Measurements from ENCODE around the gene HNRNPA2B1.
"Not testable (repeated sequence)": the region's sequence is repeated elsewhere in the genome, so short reads cannot be mapped to it uniquely, and the experiment has no call there.

Gene HNRNPA2B1

GRCh38 chr7:26197153-26198115 is 3.1 kb downstream of the HNRNPA2B1 start:
- no peak for DNase-seq

GRCh38 chr7:26195867-26196657 is 4.5 kb downstream of the HNRNPA2B1 start:
- DNase-seq: no peak

- no peak for DNase-seq
Observed at GRCh38 chr7:26195182-26195581, 5.4 kb downstream of the HNRNPA2B1 start.

GRCh38 chr7:26194764-26195163 is 5.8 kb downstream of the HNRNPA2B1 start:
- DNase-seq: not testable (repeated sequence)

DNA sequence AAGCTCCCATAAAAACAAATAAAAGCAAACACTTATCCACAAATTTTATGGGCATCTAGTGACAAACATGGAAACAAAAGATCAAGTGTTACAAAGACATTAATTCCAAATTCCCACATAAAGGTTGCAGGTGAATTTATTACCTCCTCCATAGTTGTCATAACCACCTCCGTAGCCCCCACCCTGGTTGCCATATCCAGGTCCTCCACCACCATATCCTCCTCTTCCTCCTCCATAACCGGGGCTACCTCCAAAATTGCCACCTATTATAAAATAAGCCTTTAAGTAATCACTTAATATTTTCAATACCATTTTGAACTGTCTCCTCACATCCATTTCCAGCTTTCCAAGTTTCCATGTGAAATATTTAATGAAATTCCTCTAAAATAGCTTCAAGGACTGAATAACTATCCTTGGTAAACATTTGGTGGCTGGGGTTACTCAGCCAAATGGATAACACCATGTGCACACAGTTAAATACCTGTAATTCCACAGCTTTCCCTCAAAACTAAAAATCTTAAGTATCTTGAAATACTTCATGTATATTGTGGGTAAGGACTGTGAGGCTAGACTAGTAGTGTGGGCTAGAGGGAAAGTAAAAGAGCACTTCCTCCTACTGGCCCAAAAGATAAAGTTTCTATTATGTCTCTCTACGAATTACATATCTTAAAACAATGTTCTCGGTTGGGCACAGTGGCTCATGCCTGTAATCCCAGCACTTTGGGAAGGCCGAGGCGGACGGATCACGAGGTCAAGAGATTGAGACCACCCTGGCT is 6.9 kb downstream of the HNRNPA2B1 start:
- DNase-seq: no peak

DNA sequence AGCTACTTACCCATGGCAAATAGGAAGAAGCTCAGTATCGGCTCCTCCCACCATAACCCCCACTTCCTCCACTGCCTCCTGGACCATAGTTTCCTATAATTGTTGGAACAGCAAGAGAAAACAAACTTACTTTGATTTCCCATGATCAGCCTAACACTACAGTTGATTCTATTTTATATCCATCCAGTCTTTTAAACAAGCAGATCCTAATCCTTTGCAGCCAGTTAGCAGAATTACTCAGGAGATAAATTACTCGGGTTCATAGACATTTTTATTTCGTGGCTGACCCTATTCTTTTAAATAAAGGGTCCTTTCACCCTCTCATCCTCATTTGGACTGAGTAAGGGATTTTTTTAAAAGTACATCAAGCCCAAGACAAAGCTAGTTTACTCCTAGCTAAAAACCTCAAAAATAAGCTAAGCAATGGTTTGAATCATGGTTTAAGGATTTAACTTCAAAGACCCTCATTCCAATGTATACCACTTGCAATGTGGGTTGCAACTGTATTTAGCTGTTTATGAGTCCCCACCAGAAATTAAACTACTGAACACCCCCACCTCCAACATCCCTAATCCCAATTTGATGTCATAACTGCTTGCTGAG is 8.0 kb downstream of the HNRNPA2B1 start:
- DNase-seq: no peak

DNA sequence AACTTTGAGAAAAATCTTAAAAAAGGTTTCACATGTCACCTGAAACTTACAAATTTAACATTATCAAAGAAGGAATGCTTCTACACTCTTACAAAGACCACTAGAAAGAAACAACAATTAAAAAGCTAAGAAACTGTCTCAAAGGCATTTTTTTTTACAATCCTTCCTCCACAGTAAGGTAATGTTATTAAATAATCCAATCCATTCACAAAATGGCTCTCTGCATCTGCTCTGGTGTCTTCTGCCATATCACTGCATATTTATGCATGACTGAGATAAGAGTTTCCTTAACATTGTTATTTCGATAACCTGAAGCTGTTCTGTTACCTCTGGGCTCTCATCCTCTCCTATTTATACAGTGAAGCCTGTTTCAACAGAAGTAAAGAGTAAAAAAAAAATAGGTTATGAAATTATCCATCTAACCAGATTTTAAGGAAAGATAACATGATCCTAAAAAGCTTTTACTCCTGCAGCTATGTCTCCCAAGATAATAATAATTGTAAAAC is 8.5 kb downstream of the HNRNPA2B1 start:
- no peak for DNase-seq

GRCh38 chr7:26191233-26191973 is 9.1 kb downstream of the HNRNPA2B1 start:
- DNase-seq: no peak

DNA sequence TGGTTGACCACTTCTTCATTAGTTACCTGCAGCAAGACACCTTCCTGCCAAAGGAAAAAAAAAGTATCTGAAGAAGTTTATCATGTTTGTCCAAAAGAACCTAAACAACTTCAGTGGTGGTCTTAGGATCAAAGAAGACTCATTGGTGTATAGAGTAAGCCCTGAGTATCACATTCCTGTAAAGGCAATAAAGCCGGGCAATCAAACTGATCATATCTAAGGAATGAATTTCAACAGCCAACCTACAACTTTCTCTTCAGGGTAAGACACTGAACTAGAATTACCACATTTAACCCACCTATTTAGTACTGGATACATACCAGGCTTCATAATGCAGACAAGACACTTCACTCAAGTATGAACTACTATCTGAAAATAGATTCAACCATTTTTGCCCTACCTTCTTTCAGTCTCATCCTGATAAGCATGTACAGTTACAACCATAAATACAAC is 10.1 kb downstream of the HNRNPA2B1 start:
- no peak for DNase-seq

GRCh38 chr7:26189697-26190096 is 10.8 kb downstream of the HNRNPA2B1 start:
- no peak for DNase-seq

- DNase-seq: no peak
Observed at GRCh38 chr7:26188957-26189541, 11.5 kb downstream of the HNRNPA2B1 start.

DNA sequence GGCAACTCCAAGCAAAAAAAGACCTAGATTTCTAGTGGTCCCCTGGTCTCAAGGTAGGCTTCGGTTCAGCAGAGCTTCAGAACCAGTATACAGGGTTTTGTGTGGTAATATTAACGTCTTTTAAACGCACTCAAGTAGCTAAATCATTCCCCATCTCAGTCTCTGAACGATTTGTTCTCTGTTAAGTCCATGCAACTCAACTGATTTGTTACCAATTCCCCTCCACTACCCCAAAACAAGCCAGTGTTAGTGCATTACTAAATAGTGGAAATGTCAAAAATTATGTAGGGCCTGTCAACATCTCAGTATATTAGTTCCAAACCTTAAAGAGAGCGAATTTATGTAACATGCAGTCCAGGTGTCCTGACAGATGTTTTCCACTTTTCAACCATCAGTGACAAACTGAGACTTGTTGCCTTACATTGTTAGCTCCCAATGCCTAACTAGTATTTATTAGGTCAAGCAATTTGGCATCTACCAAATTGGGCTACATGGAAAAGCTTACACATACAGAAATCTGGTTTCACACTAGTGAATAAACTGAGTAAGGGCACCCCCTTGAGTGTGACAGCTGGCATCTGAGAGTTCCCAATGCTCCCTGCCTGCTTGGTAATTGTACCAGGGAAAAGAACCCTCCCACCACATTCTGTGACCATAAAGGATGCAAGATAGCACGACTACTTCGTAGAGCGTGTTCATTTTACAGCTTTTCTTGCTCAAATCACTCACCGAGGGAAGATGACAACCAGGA is 12.2 kb downstream of the HNRNPA2B1 start:
- DNase-seq: no peak

DNA sequence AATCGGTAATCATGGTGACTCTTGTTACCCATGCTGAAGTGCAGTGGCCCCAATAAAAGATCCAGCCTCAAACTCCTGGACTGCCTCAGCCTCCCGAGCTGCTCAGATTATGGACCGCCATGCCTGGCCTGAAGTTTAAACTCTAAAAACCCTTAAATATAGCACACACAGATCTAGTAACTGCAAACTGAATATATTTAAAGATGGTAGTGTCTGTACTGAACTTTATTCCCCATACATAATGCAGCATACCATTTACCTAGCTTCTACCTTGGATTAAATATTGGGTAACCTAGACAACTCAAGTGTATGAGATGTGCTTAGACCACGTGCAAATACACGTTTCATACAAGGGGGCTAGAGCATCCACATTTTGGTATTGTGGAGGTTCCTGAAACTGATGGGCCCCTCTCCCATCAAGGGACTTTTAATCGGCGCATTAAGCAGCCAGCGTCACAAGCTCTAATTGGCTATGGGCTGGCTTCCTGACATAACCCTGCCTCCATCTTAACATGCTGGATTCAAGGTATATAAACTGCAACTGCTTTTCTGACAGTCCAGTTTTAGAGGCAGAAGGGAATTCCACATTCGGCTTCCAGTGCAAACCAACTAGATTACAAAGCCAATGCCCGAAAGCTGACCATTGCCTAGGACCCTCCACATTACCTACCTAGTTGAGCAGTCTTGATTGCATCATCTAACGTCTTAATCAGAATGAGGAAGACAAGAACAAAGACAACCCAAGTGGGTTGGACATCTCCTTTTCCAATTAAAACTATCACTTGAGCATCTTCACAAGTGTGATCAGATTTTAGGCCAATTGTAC is 13.0 kb downstream of the HNRNPA2B1 start:
- DNase-seq: no peak

DNA sequence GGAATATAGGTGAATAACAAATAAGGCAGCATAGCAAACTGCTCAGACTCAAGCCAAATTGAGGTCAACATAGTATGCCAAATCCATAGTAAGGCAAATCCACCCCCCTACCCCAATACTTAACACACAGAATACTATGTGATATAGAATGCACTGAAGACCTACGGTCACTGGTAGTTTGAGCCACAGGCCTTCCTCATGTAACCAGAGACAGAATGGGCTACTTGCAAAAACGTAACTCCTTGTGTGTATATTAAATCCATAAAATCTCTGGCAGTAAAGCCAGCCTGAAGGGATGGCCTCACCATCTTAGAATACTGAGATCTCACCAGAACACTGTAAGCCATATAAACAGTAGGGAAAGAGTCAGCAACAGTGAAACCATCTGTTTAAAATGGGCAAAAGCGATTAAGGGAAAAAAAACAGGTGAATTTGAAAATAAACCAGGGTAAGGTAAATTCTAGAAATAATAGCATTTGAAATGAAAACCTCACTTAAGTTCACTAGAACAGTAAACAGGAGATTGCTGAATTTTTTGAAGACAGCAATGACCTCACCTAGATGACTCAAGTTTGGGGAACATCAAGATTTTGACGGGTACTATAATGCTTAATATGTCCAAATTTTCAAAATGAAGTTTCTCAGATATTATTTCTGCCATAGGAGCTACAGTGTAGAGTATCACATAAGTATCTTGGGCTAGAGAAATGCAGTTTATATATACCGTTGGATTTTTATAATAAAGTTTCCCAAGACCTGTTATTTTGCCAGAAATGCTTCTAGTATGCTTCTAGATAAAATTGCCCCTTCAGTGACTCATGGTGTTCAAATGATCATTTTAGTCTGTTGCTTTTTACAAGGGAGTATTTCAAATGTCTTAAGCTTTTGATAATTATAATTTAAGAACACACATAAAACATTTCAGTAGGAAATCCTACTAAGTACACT is 13.9 kb downstream of the HNRNPA2B1 start:
- DNase-seq: no peak

GRCh38 chr7:26185844-26186180 is 14.7 kb downstream of the HNRNPA2B1 start:
- no peak for DNase-seq

DNA sequence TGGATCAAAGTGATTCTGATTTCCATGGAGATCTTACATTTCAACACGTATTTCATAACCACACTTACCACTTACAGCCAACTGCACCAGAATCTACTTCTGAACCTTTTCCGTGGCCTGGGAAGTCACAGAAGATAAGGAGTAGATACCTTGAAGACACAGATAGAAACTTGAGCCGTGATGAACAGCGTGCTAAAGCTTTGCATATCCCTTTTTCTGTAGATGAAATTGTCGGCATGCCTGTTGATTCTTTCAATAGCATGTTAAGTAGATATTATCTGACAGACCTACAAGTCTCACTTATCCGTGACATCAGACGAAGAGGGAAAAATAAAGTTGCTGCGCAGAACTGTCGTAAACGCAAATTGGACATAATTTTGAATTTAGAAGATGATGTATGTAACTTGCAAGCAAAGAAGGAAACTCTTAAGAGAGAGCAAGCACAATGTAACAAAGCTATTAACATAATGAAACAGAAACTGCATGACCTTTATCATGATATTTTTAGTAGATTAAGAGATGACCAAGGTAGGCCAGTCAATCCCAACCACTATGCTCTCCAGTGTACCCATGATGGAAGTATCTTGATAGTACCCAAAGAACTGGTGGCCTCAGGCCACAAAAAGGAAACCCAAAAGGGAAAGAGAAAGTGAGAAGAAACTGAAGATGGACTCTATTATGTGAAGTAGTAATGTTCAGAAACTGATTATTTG is 15.3 kb downstream of the HNRNPA2B1 start:
- no peak for DNase-seq

- DNase-seq: not testable (repeated sequence)
Observed at GRCh38 chr7:26184281-26185101, 16.1 kb downstream of the HNRNPA2B1 start.

Data from kidney glomerular epithelial cell (primary cell).